Mesodermal cell (in vitro differentiated cells): Measurements from ENCODE around the gene ANKRD9.

Source experiments
- H3K27ac ChIP-seq: 2 replicates; pipeline ENCODE4 v1.7.0; 2013; ENCODE audit warnings: mild to moderate bottlenecking, low read depth, low read length, moderate library complexity; ENCODE audit not compliant: severe bottlenecking
- H3K36me3 ChIP-seq: 2 replicates; pipeline ENCODE4 v1.7.1; 2013; ENCODE audit warnings: mild to moderate bottlenecking, low read length, moderate library complexity; ENCODE audit not compliant: control insufficient read depth, insufficient read depth
- H3K4me1 ChIP-seq: one replicate; pipeline ENCODE4 v1.7.1; 2013; ENCODE audit warnings: mild to moderate bottlenecking, low read length; ENCODE audit not compliant: insufficient read depth, control insufficient read depth, poor library complexity, severe bottlenecking
- H3K4me3 ChIP-seq: 2 replicates; pipeline ENCODE4 v1.7.0; 2013; ENCODE audit warnings: low read length, control low read depth, mild to moderate bottlenecking; ENCODE audit not compliant: insufficient read depth, poor library complexity, severe bottlenecking; ENCODE audit errors: extremely low read depth
- H3K9me3 ChIP-seq: 2 replicates; pipeline ENCODE4 v1.7.1; 2013; ENCODE audit warnings: mild to moderate bottlenecking, low read length, moderate library complexity; ENCODE audit not compliant: control insufficient read depth
- WGBS, 2 experiments: methylation state at CpG; one replicate each; pipeline ENCODE4 v1.1.5; 2013; ENCODE audit warnings: missing lambda C conversion rate in 2 of 2; ENCODE audit not compliant: insufficient coverage in 2 of 2; 5-methylcytosine and 5-hydroxymethylcytosine counted together

Gene ANKRD9

DNA sequence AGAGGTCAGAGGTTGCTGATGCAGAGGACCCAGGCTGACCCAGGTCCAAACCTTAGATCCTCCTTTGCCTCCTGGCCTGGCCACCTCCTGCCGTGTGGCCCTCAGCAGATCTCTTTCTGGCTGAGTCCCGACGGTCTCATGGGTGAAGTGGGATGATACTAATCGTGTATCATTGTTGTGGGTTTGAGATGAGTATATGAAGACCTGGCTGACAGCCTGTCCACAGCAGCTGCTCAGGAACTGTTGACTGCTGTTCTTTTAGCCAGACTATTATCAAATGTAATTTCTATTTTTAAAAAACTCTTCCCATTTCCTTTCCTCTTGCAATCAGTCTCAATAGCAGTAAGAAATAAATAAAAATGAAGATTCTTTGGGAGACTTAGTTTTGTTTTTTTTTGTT lies 45.6 kb downstream of the ANKRD9 start:
- no peak overlapping the region for H3K27ac ChIP-seq
- H3K36me3 ChIP-seq, result peaks cover 25% of the 10 kb centered on the region
- no peaks in the 10 kb centered on the region for H3K4me1 ChIP-seq
- WGBS, 2 experiments, result 80% methylated on average over 1 of the region's 4 CpGs; no CpG with 5 or more reads in 1 of the 2 experiments
- H3K9me3 ChIP-seq, result no peaks in the 10 kb centered on the region
- no peak overlapping the region for H3K4me3 ChIP-seq

DNA sequence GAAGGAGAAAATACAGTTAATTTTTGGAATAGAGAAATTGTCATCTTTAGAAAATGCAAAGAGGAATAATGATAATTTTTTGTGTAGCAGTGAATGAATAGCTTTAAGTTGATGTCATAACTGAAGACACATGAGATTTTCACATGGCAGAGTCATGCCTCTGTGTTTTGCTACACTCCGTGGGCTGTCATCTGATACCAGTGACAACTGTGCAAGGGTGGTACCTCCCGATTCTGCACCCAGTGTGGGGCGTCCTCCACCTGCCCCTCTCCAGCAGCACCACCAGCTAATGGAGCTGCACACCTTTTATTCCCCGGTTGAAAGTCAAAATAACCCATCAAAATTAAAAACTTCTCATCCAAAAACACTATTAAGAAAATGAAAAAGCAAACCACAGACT lies 47.2 kb downstream of the ANKRD9 start:
- Histone ChIP-seq H3K36me3 (peaks cover 30% of the 10 kb centered on the region), H3K9me3 (no peaks in the 10 kb centered on the region), H3K27ac (no peak overlapping the region), H3K4me1 (no peaks in the 10 kb centered on the region), H3K4me3 (no peak overlapping the region)
- WGBS, 2 experiments, result 94 to 100% methylated on average over 2 to 4 of the region's 4 CpGs

DNA sequence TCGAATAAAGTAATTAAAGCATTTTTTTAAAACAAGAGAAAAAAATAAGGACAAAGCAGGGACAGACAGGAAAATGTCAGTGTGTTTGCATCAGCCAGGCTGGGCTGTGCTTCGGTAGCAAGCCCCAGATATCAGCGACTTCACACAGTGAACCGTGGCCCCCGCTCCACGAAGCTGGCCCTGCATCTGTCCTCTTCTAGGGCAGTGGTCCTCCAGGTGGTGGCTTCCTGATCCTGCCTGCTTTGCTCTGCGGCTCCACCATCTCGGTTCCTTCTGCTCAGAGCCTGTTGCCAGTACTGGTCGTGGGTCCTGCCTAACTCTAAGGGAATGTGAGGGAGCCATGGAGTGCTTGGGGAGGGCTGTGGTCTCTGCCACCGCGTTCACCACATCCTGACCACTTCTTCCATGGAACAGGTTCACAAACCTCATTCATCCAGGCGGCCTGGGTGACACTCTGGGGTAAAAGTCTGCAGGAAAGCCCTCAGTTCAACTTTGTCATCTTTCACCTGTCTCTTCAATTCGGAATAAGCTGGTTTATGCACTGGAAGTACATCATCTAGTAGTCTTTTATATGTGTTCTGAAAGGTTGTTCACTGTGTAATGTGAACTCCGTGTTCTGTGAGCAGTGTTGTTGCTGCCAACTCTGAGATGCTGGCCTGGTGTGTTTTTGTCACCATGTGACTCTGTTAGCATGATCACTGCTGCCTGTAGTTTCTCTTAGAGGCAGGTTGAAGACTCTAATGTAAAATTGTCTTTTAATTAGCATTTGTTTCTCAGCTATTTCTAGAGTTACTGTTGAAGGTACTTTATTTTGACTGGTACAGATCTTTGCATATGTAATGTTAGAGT lies 47.9 kb downstream of the ANKRD9 start:
- WGBS, 2 experiments, result 94 to 97% methylated on average over 7 to 10 of the region's 14 CpGs
- Histone ChIP-seq H3K36me3 (peaks cover 29% of the 10 kb centered on the region), H3K4me3 (no peak overlapping the region), H3K9me3 (no peaks in the 10 kb centered on the region), H3K27ac (no peak overlapping the region), H3K4me1 (no peaks in the 10 kb centered on the region)

DNA sequence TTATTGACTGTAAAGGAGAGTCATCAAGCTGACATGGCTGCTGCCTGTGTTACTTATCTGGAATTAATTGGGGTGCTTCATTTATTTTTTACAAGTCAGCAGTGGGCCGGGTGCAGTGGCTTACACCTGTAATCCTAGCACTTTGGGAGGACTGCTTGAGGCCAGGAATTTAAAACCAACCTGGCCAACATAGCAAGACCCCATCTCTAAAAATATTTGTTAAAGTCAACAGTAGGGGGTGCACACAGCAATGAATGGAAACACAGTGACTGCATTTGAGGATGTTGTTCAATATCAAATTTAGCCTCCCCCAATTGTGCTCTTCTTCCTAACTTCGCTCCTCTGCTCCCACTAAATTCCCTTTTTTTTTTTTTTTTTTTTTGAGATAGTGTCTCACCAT lies 52.1 kb downstream of the ANKRD9 start:
- Histone ChIP-seq H3K4me3 (no peak overlapping the region), H3K27ac (no peak overlapping the region), H3K4me1 (peaks cover 2% of the 10 kb centered on the region), H3K36me3 (peaks cover 22% of the 10 kb centered on the region), H3K9me3 (no peaks in the 10 kb centered on the region)
- WGBS, 2 experiments, result 90 to 100% methylated on average over 1 to 2 of the region's 2 CpGs

DNA sequence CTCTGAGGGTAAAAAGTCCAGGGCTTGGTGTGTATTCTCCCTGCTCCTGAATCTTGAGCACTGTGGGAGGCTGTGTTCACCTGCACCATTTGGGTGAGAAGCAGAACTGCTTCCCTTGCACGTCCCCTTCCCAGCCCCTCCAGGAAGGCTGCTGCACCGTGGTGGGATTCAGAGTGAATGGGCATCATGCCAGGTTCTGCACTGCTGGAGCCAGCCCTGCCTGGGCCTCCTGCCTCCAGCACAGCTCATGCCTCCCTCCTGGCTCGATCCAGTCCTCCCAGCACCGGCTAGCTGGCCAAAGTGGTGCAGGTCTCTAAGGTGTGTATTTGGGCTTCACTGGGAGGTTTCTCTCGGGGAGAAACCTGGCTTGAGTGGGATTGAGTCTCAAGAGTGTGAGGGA lies 54.9 kb downstream of the ANKRD9 start:
- no peak overlapping the region for H3K4me3 ChIP-seq
- no peak overlapping the region for H3K27ac ChIP-seq
- peaks cover 2% of the 10 kb centered on the region for H3K4me1 ChIP-seq
- H3K36me3 ChIP-seq, result peaks cover 41% of the 10 kb centered on the region
- WGBS, 2 experiments, result 98 to 100% methylated on average over 4 of the region's 5 CpGs
- no peaks in the 10 kb centered on the region for H3K9me3 ChIP-seq

DNA sequence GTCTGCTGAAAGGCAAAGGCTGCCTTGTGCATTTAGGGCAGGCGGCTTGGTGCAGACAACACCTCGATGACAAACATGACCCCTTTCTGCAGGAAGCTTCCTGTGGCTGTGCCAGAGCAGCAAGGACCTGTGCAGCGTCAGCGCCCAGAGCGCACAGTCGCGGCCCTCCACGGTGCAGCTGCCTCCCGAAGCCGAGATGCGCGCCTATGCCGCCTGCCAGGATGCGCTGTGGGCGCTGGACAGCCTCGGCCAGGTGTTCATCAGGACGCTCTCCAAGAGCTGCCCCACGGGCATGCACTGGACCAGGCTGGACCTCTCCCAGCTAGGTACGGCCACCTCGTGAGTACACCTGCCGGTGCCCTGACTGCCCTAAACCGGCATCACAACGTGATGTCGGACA lies 57.3 kb downstream of the ANKRD9 start:
- WGBS, 2 experiments, result 96 to 99% methylated on average over 24 of the region's 24 CpGs
- Histone ChIP-seq H3K4me3 (no peak overlapping the region), H3K9me3 (no peaks in the 10 kb centered on the region), H3K27ac (no peak overlapping the region), H3K4me1 (peaks cover 2% of the 10 kb centered on the region), H3K36me3 (peaks cover 51% of the 10 kb centered on the region)
